HepG2 (cell line): ENCODE results near the gene ATP8A2. TPM values are rescaled to one million over a fixed set of nuclear protein-coding genes. Genes with fewer than 3 reads are reported as not detected.

Source experiments
- ATAC-seq: fragments of 200-7000 bp; cut with Tn5 transposase; 3 replicates; pipeline ENCODE4 v1.9.1; 2020; ENCODE audit warnings: mild to moderate bottlenecking, moderate library complexity
- BruUV-seq: library from RNA; stranded (reverse); fragments of 400-500 nt; replicated peaks from 2 replicates; lab custom pipeline; 2021; lab: Mats Ljungman, UMichigan
- CTCF ChIA-PET: fragments of 300-600 bp; formaldehyde crosslinking; extraction: SDS; loops from one replicate; lab custom pipeline; 2021; ENCODE audit warnings: low total read pairs, inconsistent platforms, low intra/inter-chr PET ratio; lab: Yijun Ruan, JAX
- POLR2A ChIA-PET: fragments of 350-600 bp; sonication (Branson Sonifier 250); formaldehyde crosslinking; loops from one replicate; lab custom pipeline; 2020; ENCODE audit warnings: antibody characterized with exemption, inconsistent platforms; lab: Yijun Ruan, JAX
- DNase-seq: peaks from one replicate; pipeline ENCODE4 v3.0.0-alpha.2; 2015; ENCODE audit warnings: low spot score
- FAIRE-seq: peaks from 3 replicates; lab custom pipeline; 2011; peaks lifted over from hg19 to GRCh38; lab: Jason Lieb, UNC
- H2AFZ ChIP-seq: one replicate; pipeline ENCODE4 v1.6.1; 2011; ENCODE audit warnings: low read length, inconsistent platforms
- H3K27ac ChIP-seq: fragments of 300-600 bp; 3 replicates; pipeline ENCODE4 v1.8.0; 2011; ENCODE audit warnings: mixed run types, mild to moderate bottlenecking, mixed read lengths, low read length, inconsistent platforms; ENCODE audit not compliant: insufficient read depth; ENCODE audit errors: extremely low read length
- H3K27me3 ChIP-seq, 2 experiments: fragments of 200-600 bp in 1 of 2; 2 replicates in 1 of 2; 3 replicates in 1 of 2; pipeline versions ENCODE4 v1.6.0 to v1.8.0; 2011; ENCODE audit warnings: low read length in 2 of 2, mild to moderate bottlenecking in 2 of 2, moderate library complexity in 2 of 2, inconsistent platforms in 1 of 2; ENCODE audit not compliant: insufficient read depth in 2 of 2, control insufficient read depth in 1 of 2
- H3K36me3 ChIP-seq, 2 experiments: fragments of 200-600 bp in 1 of 2; replicated peaks in 1 of 2; 2 replicates in 1 of 2; 3 replicates in 1 of 2; pipeline versions ENCODE4 v1.5.1 to v1.8.0; 2011; ENCODE audit warnings: low read length in 2 of 2, inconsistent platforms in 1 of 2; ENCODE audit not compliant: insufficient read depth in 2 of 2, control insufficient read depth in 1 of 2
- H3K4me1 ChIP-seq: 2 replicates; pipeline ENCODE4 v1.5.1; 2012; ENCODE audit warnings: low read length, inconsistent platforms; ENCODE audit not compliant: insufficient read depth
- H3K4me2 ChIP-seq: 2 replicates; pipeline ENCODE4 v1.6.0; 2011; ENCODE audit warnings: low read depth, low read length, inconsistent platforms
- H3K4me3 ChIP-seq, 3 experiments: fragments of 200-600 bp in 1 of 3; sonication (generic), shearing (Covaris generic) in 1 of 3; replicated peaks in 1 of 3; 2 replicates each; pipeline ENCODE4 v1.5.1; 2011 to 2016; ENCODE audit warnings: low read length in 3 of 3, inconsistent platforms in 2 of 3, low read depth in 2 of 3, mild to moderate bottlenecking in 2 of 3, control low read depth in 1 of 3, mixed read lengths in 1 of 3; ENCODE audit not compliant: insufficient read depth in 1 of 3
- H3K79me2 ChIP-seq: one replicate; pipeline ENCODE4 v1.6.1; 2011; ENCODE audit warnings: low read length, inconsistent platforms; ENCODE audit not compliant: insufficient read depth
- H3K9ac ChIP-seq: 2 replicates; pipeline ENCODE4 v1.6.0; 2011; ENCODE audit warnings: mild to moderate bottlenecking, low read depth, low read length, inconsistent platforms; ENCODE audit not compliant: insufficient read depth
- H3K9me3 ChIP-seq: 2 replicates; pipeline ENCODE4 v1.5.1; 2012; ENCODE audit warnings: mild to moderate bottlenecking, low read length
- H4K20me1 ChIP-seq: 2 replicates; pipeline ENCODE4 v1.6.0; 2011; ENCODE audit warnings: inconsistent platforms, mild to moderate bottlenecking, low read length, moderate library complexity; ENCODE audit not compliant: insufficient read depth
- ASH2L ChIP-seq: fragments of 300-600, 200-600 bp; sonication (generic); IDR thresholded peaks from 2 replicates; pipeline ENCODE4 v1.7.0; 2017; ENCODE audit warnings: low read depth, mild to moderate bottlenecking, moderate library complexity, mixed read lengths, low read length; ENCODE audit not compliant: insufficient read length
- MXD4 ChIP-seq: IDR thresholded peaks from 2 replicates; pipeline ENCODE4 v1.6.1; 2016; ENCODE audit warnings: mild to moderate bottlenecking, missing biosample characterization, missing genetic modification reagents
- NCOA5 ChIP-seq: sonication (generic); formaldehyde crosslinking; IDR thresholded peaks from 2 replicates; pipeline ENCODE4 v1.4.0; 2020; ENCODE audit warnings: missing genetic modification reagents
- NR3C1 ChIP-seq: sonication (generic); formaldehyde crosslinking; IDR thresholded peaks from 2 replicates; pipeline ENCODE4 v1.4.0; 2020; ENCODE audit warnings: missing genetic modification reagents
- RBM39 ChIP-seq: fragments of 200-400 bp; formaldehyde crosslinking; IDR thresholded peaks from one replicate; pipeline ENCODE4 v1.6.1; 2018; ENCODE audit warnings: antibody characterized with exemption, mild to moderate bottlenecking, low read depth, low read length; ENCODE audit not compliant: poor library complexity, severe bottlenecking
- ZNF570 ChIP-seq: sonication (generic); formaldehyde crosslinking; IDR thresholded peaks from 2 replicates; pipeline ENCODE4 v1.4.0; 2020; ENCODE audit warnings: mild to moderate bottlenecking, missing genetic modification reagents, borderline replicate concordance
- ZNF766 ChIP-seq: sonication (generic); formaldehyde crosslinking; IDR thresholded peaks from 2 replicates; pipeline ENCODE4 v1.5.0; 2020; ENCODE audit warnings: missing genetic modification reagents, borderline replicate concordance
- ZNF790 ChIP-seq: sonication (generic); formaldehyde crosslinking; IDR thresholded peaks from 2 replicates; pipeline ENCODE4 v1.8.0; 2022; ENCODE audit warnings: missing genetic modification reagents, mild to moderate bottlenecking, borderline replicate concordance
- WGBS: methylation state at CpG from one replicate; pipeline ENCODE4 v1.1.6; 2017; ENCODE audit warnings: low lambda C conversion rate; 5-methylcytosine and 5-hydroxymethylcytosine counted together
- in situ Hi-C: cut with HindIII; loops from 2 replicates; pipeline ENCODE4 v1.10.0; 2017; ENCODE audit warnings: low pct_unique_long_range_greater_than_20kb; ENCODE audit not compliant: extremely low pct_ligation_motif_present
- intact Hi-C: fragments of 100-400 bp; cut with micrococcal nuclease; formaldehyde crosslinking; loops from one replicate; pipeline ENCODE4 v1.10.0; 2022; ENCODE audit not compliant: unreplicated experiment
- polyA plus RNA-seq, 8 experiments: library from polyadenylated mRNA; depleted of rRNA in 3 of 8; stranded (reverse) in 7 of 8; unstranded in 1 of 8; fragments of >200 nt; fragmentation: Illumina TruSeq in 4 of 8; extraction: Trizol in 4 of 8; gene quantifications; 2 replicates each; pipeline versions ENCODE4 v1.2.1 to v1.2.3, GENCODE V29; 2011 to 2016; ENCODE audit warnings: low read depth in 4 of 8, missing spikeins in 1 of 8, mixed read lengths in 1 of 8; ENCODE audit not compliant: insufficient read depth in 1 of 8
- total RNA-seq, 5 experiments: library from RNA; depleted of rRNA; stranded (reverse); fragments of >200 nt; fragmentation: Illumina TruSeq; extraction: Trizol; gene quantifications; 2 replicates each; pipeline ENCODE4 v1.2.3, GENCODE V29; 2016; ENCODE audit warnings: low read depth in 1 of 5
- TF ChIP-seq, protein P1 (sequence below): sonication (generic); formaldehyde crosslinking; IDR thresholded peaks from 2 replicates; pipeline ENCODE4 v1.4.0; 2020; ENCODE audit warnings: missing genetic modification reagents, mild to moderate bottlenecking, borderline replicate concordance
- TF ChIP-seq, protein P2 (sequence below), 2 experiments: fragments of 450-650 bp in 1 of 2; sonication (generic) in 1 of 2; formaldehyde crosslinking; IDR thresholded peaks; 2 replicates each; pipeline versions ENCODE4 v1.5.0 to v1.8.0; 2020 to 2022; ENCODE audit warnings: mild to moderate bottlenecking in 1 of 2, missing genetic modification reagents in 1 of 2
- TF ChIP-seq, protein P3 (sequence below): sonication (generic); formaldehyde crosslinking; IDR thresholded peaks from 2 replicates; pipeline ENCODE4 v1.4.0; 2020; ENCODE audit warnings: missing genetic modification reagents
- TF ChIP-seq, protein P4 (sequence below): IDR thresholded peaks from 2 replicates; pipeline ENCODE4 v1.6.1; 2018; ENCODE audit warnings: missing genetic modification reagents

ATP8A2 gene
- total and polyA plus RNA-seq, 2 of the 13 experiments (the other 11 are each of a cell fraction or from before 2014, with no cell fraction given): 0.09 TPM; not detected in 1

DNA sequence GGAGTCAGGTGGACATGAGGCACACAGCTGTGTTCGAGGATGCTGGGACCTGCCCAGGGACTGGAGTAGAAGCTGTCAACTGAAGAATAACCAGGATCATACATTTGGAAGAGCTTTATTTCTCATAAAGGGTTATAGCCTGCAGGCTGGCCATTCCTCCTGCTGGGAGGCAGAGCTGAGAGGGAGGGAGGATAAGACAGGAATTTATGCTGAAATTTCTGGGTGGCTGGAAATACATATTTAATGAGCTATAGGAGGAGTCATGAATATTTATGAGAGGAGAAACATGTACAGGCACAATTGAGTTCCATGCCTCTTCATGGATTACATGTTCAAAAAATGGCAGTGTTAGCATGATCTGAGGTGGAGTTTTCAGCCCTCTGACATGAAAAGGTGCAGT lies 528.2 kb downstream of the ATP8A2 start:
- CTCF ChIA-PET: no interaction called here
- H3K36me3 ChIP-seq: no peaks in the 10 kb centered on the region
- H3K27me3 ChIP-seq: peaks cover 0 to 15% of the 10 kb centered on the region in 2 experiments; a peak in 2 of 5 replicates
- H3K4me2 ChIP-seq: no peak overlapping the region
- no peaks in the 10 kb centered on the region for H3K4me1 ChIP-seq
- POLR2A ChIA-PET: no interaction called here
- H4K20me1 ChIP-seq: no peaks in the 10 kb centered on the region
- H2AFZ ChIP-seq: no peak overlapping the region
- ATAC-seq: no peak
- no peaks in the 10 kb centered on the region for H3K79me2 ChIP-seq
- FAIRE-seq: no peak
- no peak overlapping the region for H3K9ac ChIP-seq
- H3K27ac ChIP-seq: no peak overlapping the region
- no peak for DNase-seq
- no TSS peak for BruUV-seq
- no peaks in the 10 kb centered on the region for H3K9me3 ChIP-seq
- no peak overlapping the region for H3K4me3 ChIP-seq
- in situ Hi-C loops: no loop called here
- intact Hi-C loops: no loop called here
- WGBS: 0% methylated on average over 1 of the region's 1 CpG
- TF ChIP-seq ZNF570 (CRISPR knock-in tag): no peak
- no peak for TF ChIP-seq ASH2L
- TF ChIP-seq, protein P1, sequence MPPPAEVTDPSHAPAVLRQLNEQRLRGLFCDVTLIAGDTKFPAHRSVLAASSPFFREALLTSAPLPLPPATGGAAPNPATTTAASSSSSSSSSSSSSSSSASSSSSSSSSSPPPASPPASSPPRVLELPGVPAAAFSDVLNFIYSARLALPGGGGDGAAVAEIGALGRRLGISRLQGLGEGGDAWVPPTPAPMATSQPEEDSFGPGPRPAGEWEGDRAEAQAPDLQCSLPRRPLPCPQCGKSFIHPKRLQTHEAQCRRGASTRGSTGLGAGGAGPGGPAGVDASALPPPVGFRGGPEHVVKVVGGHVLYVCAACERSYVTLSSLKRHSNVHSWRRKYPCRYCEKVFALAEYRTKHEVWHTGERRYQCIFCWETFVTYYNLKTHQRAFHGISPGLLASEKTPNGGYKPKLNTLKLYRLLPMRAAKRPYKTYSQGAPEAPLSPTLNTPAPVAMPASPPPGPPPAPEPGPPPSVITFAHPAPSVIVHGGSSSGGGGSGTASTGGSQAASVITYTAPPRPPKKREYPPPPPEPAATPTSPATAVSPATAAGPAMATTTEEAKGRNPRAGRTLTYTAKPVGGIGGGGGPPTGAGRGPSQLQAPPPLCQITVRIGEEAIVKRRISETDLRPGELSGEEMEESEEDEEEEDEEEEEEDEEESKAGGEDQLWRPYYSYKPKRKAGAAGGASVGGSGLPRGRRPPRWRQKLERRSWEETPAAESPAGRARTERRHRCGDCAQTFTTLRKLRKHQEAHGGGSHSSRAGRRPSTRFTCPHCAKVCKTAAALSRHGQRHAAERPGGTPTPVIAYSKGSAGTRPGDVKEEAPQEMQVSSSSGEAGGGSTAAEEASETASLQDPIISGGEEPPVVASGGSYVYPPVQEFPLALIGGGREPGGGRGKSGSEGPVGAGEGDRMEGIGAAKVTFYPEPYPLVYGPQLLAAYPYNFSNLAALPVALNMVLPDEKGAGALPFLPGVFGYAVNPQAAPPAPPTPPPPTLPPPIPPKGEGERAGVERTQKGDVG (CRISPR knock-in tag): no peak
- TF ChIP-seq ZNF790 (CRISPR knock-in tag): no peak
- TF ChIP-seq NR3C1 (CRISPR knock-in tag): no peak
- no peak for TF ChIP-seq MXD4 (CRISPR knock-in tag)
- no peak for TF ChIP-seq ZNF766 (CRISPR knock-in tag)
- TF ChIP-seq NCOA5 (CRISPR knock-in tag): no peak
- TF ChIP-seq, protein P2, sequence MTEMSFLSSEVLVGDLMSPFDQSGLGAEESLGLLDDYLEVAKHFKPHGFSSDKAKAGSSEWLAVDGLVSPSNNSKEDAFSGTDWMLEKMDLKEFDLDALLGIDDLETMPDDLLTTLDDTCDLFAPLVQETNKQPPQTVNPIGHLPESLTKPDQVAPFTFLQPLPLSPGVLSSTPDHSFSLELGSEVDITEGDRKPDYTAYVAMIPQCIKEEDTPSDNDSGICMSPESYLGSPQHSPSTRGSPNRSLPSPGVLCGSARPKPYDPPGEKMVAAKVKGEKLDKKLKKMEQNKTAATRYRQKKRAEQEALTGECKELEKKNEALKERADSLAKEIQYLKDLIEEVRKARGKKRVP (CRISPR knock-in tag; IDR thresholded peaks at IDR 0.05): no peak
- TF ChIP-seq, protein P3, sequence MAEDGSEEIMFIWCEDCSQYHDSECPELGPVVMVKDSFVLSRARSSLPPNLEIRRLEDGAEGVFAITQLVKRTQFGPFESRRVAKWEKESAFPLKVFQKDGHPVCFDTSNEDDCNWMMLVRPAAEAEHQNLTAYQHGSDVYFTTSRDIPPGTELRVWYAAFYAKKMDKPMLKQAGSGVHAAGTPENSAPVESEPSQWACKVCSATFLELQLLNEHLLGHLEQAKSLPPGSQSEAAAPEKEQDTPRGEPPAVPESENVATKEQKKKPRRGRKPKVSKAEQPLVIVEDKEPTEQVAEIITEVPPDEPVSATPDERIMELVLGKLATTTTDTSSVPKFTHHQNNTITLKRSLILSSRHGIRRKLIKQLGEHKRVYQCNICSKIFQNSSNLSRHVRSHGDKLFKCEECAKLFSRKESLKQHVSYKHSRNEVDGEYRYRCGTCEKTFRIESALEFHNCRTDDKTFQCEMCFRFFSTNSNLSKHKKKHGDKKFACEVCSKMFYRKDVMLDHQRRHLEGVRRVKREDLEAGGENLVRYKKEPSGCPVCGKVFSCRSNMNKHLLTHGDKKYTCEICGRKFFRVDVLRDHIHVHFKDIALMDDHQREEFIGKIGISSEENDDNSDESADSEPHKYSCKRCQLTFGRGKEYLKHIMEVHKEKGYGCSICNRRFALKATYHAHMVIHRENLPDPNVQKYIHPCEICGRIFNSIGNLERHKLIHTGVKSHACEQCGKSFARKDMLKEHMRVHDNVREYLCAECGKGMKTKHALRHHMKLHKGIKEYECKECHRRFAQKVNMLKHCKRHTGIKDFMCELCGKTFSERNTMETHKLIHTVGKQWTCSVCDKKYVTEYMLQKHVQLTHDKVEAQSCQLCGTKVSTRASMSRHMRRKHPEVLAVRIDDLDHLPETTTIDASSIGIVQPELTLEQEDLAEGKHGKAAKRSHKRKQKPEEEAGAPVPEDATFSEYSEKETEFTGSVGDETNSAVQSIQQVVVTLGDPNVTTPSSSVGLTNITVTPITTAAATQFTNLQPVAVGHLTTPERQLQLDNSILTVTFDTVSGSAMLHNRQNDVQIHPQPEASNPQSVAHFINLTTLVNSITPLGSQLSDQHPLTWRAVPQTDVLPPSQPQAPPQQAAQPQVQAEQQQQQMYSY: no peak
- TF ChIP-seq RBM39: no peak
- TF ChIP-seq, protein P4, sequence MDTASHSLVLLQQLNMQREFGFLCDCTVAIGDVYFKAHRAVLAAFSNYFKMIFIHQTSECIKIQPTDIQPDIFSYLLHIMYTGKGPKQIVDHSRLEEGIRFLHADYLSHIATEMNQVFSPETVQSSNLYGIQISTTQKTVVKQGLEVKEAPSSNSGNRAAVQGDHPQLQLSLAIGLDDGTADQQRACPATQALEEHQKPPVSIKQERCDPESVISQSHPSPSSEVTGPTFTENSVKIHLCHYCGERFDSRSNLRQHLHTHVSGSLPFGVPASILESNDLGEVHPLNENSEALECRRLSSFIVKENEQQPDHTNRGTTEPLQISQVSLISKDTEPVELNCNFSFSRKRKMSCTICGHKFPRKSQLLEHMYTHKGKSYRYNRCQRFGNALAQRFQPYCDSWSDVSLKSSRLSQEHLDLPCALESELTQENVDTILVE (CRISPR knock-in tag): no peak
